Measurements from ENCODE around the gene PCAT7. TPM values are rescaled to one million over a fixed set of nuclear protein-coding genes. Genes with fewer than 3 reads are reported as not detected.
"Not testable (repeated sequence)": the region's sequence is repeated elsewhere in the genome, so short reads cannot be mapped to it uniquely, and the experiment has no call there.

Gene PCAT7
- total and polyA plus RNA-seq, 8 donors: 0.18 to 1.8 (median 0.62) TPM; not detected in 1

- intact Hi-C loops (cut with DNase I; ENCODE audit: low total_unique reads): no loop called here
- TF ChIP-seq CTCF (IDR thresholded peaks at IDR 0.05) (no peak), POLR2AphosphoS5 (IDR thresholded peaks at IDR 0.05) (no peak)
- peaks cover 0 to 4% (median 0%) of the 10 kb centered on the region in 4 donors for H3K36me3 ChIP-seq
- H3K4me1 ChIP-seq: no peaks in the 10 kb centered on the region
- no peaks in the 10 kb centered on the region for H3K9me3 ChIP-seq
- no peaks in the 10 kb centered on the region for H3K27me3 ChIP-seq
- WGBS, 5 donors: 57 to 85% (median 78%) methylated on average over 2 of the region's 2 CpGs
- H3K27ac ChIP-seq: no peak overlapping the region
- no peak overlapping the region for H3K4me3 ChIP-seq
- DNase-seq: no peak
Observed at GRCh38 chr9:94563548-94563947, 8.7 kb downstream of the PCAT7 start.

- H3K9me3 ChIP-seq; H3K4me1 ChIP-seq; DNase-seq; H3K36me3 ChIP-seq; H3K27me3 ChIP-seq; H3K27ac ChIP-seq; H3K4me3 ChIP-seq; intact Hi-C loops (cut with DNase I; ENCODE audit: low total_unique reads): not testable (repeated sequence)
- 60 to 80% (median 76%) methylated on average over 3 of the region's 3 CpGs for WGBS, 5 donors
Observed at GRCh38 chr9:94564279-94564678, 9.4 kb downstream of the PCAT7 start.

- intact Hi-C loops (cut with DNase I; ENCODE audit: low total_unique reads): no loop called here
- no peaks in the 10 kb centered on the region for H3K27me3 ChIP-seq
- H3K27ac ChIP-seq: no peak overlapping the region
Observed at GRCh38 chr9:94566550-94566949, 11.7 kb downstream of the PCAT7 start.

GRCh38 chr9:94567271-94567670 is 12.4 kb downstream of the PCAT7 start:
- TF ChIP-seq CTCF (IDR thresholded peaks at IDR 0.05): no peak
- no peak for TF ChIP-seq EP300 (IDR thresholded peaks at IDR 0.05)
- TF ChIP-seq POLR2AphosphoS5 (IDR thresholded peaks at IDR 0.05): no peak
- Histone ChIP-seq H3K9me3 (no peaks in the 10 kb centered on the region), H3K4me1 (no peaks in the 10 kb centered on the region), H3K27me3 (no peaks in the 10 kb centered on the region), H3K4me3 (no peak overlapping the region), H3K27ac (no peak overlapping the region), H3K36me3 (peaks cover 0 to 6% (median 2%) of the 10 kb centered on the region in 4 donors)
- intact Hi-C loops (cut with DNase I; ENCODE audit: low total_unique reads): no loop called here
- WGBS, 5 donors: 84 to 97% (median 91%) methylated on average over 2 of the region's 2 CpGs
- no peak for DNase-seq

More at GRCh38 chr9:94566550-94566949, 11.7 kb downstream of the PCAT7 start:
- Histone ChIP-seq H3K9me3 (no peaks in the 10 kb centered on the region), H3K36me3 (peaks cover 0 to 6% (median 0%) of the 10 kb centered on the region in 4 donors), H3K4me3 (no peak overlapping the region), H3K4me1 (no peaks in the 10 kb centered on the region)
- no peak for DNase-seq
- TF ChIP-seq CTCF (IDR thresholded peaks at IDR 0.05): no peak
- no peak for TF ChIP-seq POLR2A (IDR thresholded peaks at IDR 0.05)
- no peak for TF ChIP-seq EP300 (IDR thresholded peaks at IDR 0.05)
- no peak for TF ChIP-seq POLR2AphosphoS5 (IDR thresholded peaks at IDR 0.05)

- no peaks in the 10 kb centered on the region for H3K4me1 ChIP-seq
- 73 to 93% (median 79%) methylated on average over 3 of the region's 3 CpGs for WGBS, 5 donors
- H3K9me3 ChIP-seq: no peaks in the 10 kb centered on the region
- no peak overlapping the region for H3K4me3 ChIP-seq
- no peak overlapping the region for H3K27ac ChIP-seq
- TF ChIP-seq CTCF (IDR thresholded peaks at IDR 0.05): no peak
- no peak for TF ChIP-seq POLR2A (IDR thresholded peaks at IDR 0.05)
- TF ChIP-seq EP300 (IDR thresholded peaks at IDR 0.05): no peak
- TF ChIP-seq POLR2AphosphoS5 (IDR thresholded peaks at IDR 0.05): no peak
- intact Hi-C loops (cut with DNase I; ENCODE audit: low total_unique reads): no loop called here
- DNase-seq: no peak
- H3K36me3 ChIP-seq: peaks cover 0 to 6% (median 2%) of the 10 kb centered on the region in 4 donors
- H3K27me3 ChIP-seq: no peaks in the 10 kb centered on the region
Observed at GRCh38 chr9:94568250-94568889, 13.5 kb downstream of the PCAT7 start.

Measured in stomach (tissue), 9 donors.